HEK293 (cell line): ENCODE measurements around the gene EIPR1.

Experiments
- CTCF ChIA-PET: fragments of 350-600 bp; formaldehyde crosslinking; extraction: SDS; loops from one replicate; lab custom pipeline; 2021; ENCODE audit warnings: antibody characterized with exemption; lab: Yijun Ruan, JAX
- POLR2A ChIA-PET: fragments of 300-600 bp; formaldehyde crosslinking; extraction: SDS; loops from one replicate; lab custom pipeline; 2020; ENCODE audit warnings: antibody characterized with exemption, inconsistent platforms; lab: Yijun Ruan, JAX
- H3K27ac ChIP-seq: fragments of 200-500 bp; sonication (Bioruptor generic); 2 replicates; pipeline ENCODE4 v1.5.1; 2014; ENCODE audit warnings: low read depth, low read length, control low read depth, inconsistent platforms; ENCODE audit errors: extremely low read depth
- H3K36me3 ChIP-seq, 2 experiments: fragments of 200-500 bp in 1 of 2; sonication (Bioruptor generic) in 1 of 2; 1 replicate in 1 of 2; 2 replicates in 1 of 2; pipeline ENCODE4 v1.5.1; 2014 to 2017; ENCODE audit warnings: inconsistent platforms in 2 of 2, low read length in 2 of 2; ENCODE audit not compliant: control insufficient read depth in 2 of 2, insufficient read depth in 1 of 2
- H3K4me1 ChIP-seq: fragments of 200-500 bp; sonication (Bioruptor generic); 2 replicates; pipeline ENCODE4 v1.5.1; 2014; ENCODE audit warnings: mild to moderate bottlenecking, low read length, inconsistent platforms; ENCODE audit not compliant: control insufficient read depth, insufficient read depth
- H3K4me3 ChIP-seq: 2 replicates; pipeline ENCODE4 v1.5.1; 2011; ENCODE audit warnings: low read depth, mild to moderate bottlenecking, control low read depth, low read length, moderate library complexity
- H3K9me3 ChIP-seq: fragments of 200-500 bp; sonication (Bioruptor generic); 2 replicates; pipeline ENCODE4 v1.5.1; 2014; ENCODE audit warnings: low read depth, low read length, inconsistent platforms; ENCODE audit not compliant: control insufficient read depth, insufficient read depth
- BCL6B ChIP-seq: fragments of 450-650 bp; formaldehyde crosslinking; IDR thresholded peaks from 2 replicates; pipeline ENCODE4 v1.5.1; 2017; ENCODE audit warnings: missing biosample characterization, missing genetic modification characterization
- KLF16 ChIP-seq: fragments of 450-650 bp; formaldehyde crosslinking; IDR thresholded peaks from 2 replicates; pipeline ENCODE4 v1.5.1; 2017; ENCODE audit warnings: missing biosample characterization, missing genetic modification characterization
- OVOL3 ChIP-seq: fragments of 450-650 bp; formaldehyde crosslinking; IDR thresholded peaks from 2 replicates; pipeline ENCODE4 v1.5.1; 2016; ENCODE audit warnings: missing biosample characterization, missing genetic modification characterization
- PATZ1 ChIP-seq: fragments of 450-650 bp; formaldehyde crosslinking; IDR thresholded peaks from 2 replicates; pipeline ENCODE4 v1.5.1; 2016; ENCODE audit warnings: missing biosample characterization, missing genetic modification characterization
- PRDM1 ChIP-seq: fragments of 450-650 bp; formaldehyde crosslinking; IDR thresholded peaks from 2 replicates; pipeline ENCODE4; 2016; ENCODE audit warnings: missing biosample characterization, missing genetic modification characterization
- ZEB2 ChIP-seq: fragments of 450-650 bp; formaldehyde crosslinking; IDR thresholded peaks from 2 replicates; pipeline ENCODE4 v1.5.1; 2016; ENCODE audit warnings: missing biosample characterization, missing genetic modification characterization
- ZFP69B ChIP-seq: fragments of 450-650 bp; formaldehyde crosslinking; IDR thresholded peaks from 2 replicates; pipeline ENCODE4 v1.5.1; 2016; ENCODE audit warnings: missing biosample characterization, missing genetic modification characterization
- ZNF280C ChIP-seq: fragments of 450-650 bp; formaldehyde crosslinking; IDR thresholded peaks from 2 replicates; pipeline ENCODE4 v1.5.1; 2016; ENCODE audit warnings: missing biosample characterization, missing genetic modification characterization
- ZNF473 ChIP-seq: fragments of 450-650 bp; formaldehyde crosslinking; IDR thresholded peaks from 2 replicates; pipeline ENCODE4 v1.5.1; 2017; ENCODE audit warnings: missing biosample characterization, missing genetic modification characterization
- ZNF521 ChIP-seq: fragments of 450-650 bp; formaldehyde crosslinking; IDR thresholded peaks from 2 replicates; pipeline ENCODE4 v1.5.1; 2017; ENCODE audit warnings: missing biosample characterization, mild to moderate bottlenecking, missing genetic modification characterization
- ZNF561 ChIP-seq: fragments of 450-650 bp; IDR thresholded peaks from 2 replicates; pipeline ENCODE4 v1.5.1; 2018; ENCODE audit warnings: missing biosample characterization, missing genetic modification characterization, borderline replicate concordance
- ZNF596 ChIP-seq: fragments of 450-650 bp; IDR thresholded peaks from 2 replicates; pipeline ENCODE4 v1.5.0; 2018; ENCODE audit warnings: missing biosample characterization, mild to moderate bottlenecking, missing genetic modification characterization, moderate library complexity
- ZNF624 ChIP-seq: fragments of 450-650 bp; formaldehyde crosslinking; IDR thresholded peaks from 2 replicates; pipeline ENCODE4 v1.5.1; 2017; ENCODE audit warnings: missing biosample characterization, missing genetic modification characterization
- ZNF645 ChIP-seq: fragments of 450-650 bp; formaldehyde crosslinking; IDR thresholded peaks from 2 replicates; pipeline ENCODE4; 2016; ENCODE audit warnings: missing biosample characterization, missing genetic modification characterization
- ZNF654 ChIP-seq: fragments of 450-650 bp; formaldehyde crosslinking; IDR thresholded peaks from 2 replicates; pipeline ENCODE4 v1.5.1; 2016; ENCODE audit warnings: low read depth, missing biosample characterization, missing genetic modification characterization
- ZNF658 ChIP-seq: fragments of 450-650 bp; formaldehyde crosslinking; IDR thresholded peaks from 2 replicates; pipeline ENCODE4; 2016; ENCODE audit warnings: missing biosample characterization, missing genetic modification characterization
- ZNF660 ChIP-seq: fragments of 450-650 bp; IDR thresholded peaks from 2 replicates; pipeline ENCODE4 v1.5.1; 2018; ENCODE audit warnings: missing biosample characterization, mild to moderate bottlenecking, missing genetic modification characterization
- ZNF747 ChIP-seq: fragments of 450-650 bp; formaldehyde crosslinking; IDR thresholded peaks from 2 replicates; pipeline ENCODE4 v1.5.1; 2016; ENCODE audit warnings: missing biosample characterization, missing genetic modification characterization
- ZNF837 ChIP-seq: fragments of 450-650 bp; formaldehyde crosslinking; IDR thresholded peaks from 2 replicates; pipeline ENCODE4 v1.5.1; 2016; ENCODE audit warnings: missing biosample characterization, missing genetic modification characterization
- ZNF843 ChIP-seq: fragments of 450-650 bp; formaldehyde crosslinking; IDR thresholded peaks from 2 replicates; pipeline ENCODE4 v1.5.1; 2016; ENCODE audit warnings: missing biosample characterization, missing genetic modification characterization
- ZXDB ChIP-seq: fragments of 450-650 bp; formaldehyde crosslinking; IDR thresholded peaks from 2 replicates; pipeline ENCODE4 v1.5.1; 2016; ENCODE audit warnings: missing biosample characterization, missing genetic modification characterization

The EIPR1 gene

GRCh38 chr2:3293221-3293620, 84.4 kb downstream of the EIPR1 start:
- H3K36me3 ChIP-seq: no peaks in the 10 kb centered on the region; a peak in 1 of 3 replicates
- no peaks in the 10 kb centered on the region for H3K4me1 ChIP-seq
- no peak overlapping the region for H3K4me3 ChIP-seq
- no peaks in the 10 kb centered on the region for H3K9me3 ChIP-seq
- TF ChIP-seq ZNF280C (tag by site-specific recombination): no peak
- no peak for TF ChIP-seq ZNF843 (tag by site-specific recombination)
- TF ChIP-seq ZFP69B: no peak
- no peak for TF ChIP-seq ZNF473
- TF ChIP-seq ZNF660 (tag by site-specific recombination): no peak
- no peak for TF ChIP-seq KLF16 (tag by site-specific recombination)
- TF ChIP-seq PRDM1 (tag by site-specific recombination): no peak
- no peak for TF ChIP-seq ZNF521
- no peak for TF ChIP-seq BCL6B (tag by site-specific recombination)
- no peak for TF ChIP-seq OVOL3 (tag by site-specific recombination)
- TF ChIP-seq ZXDB (tag by site-specific recombination): no peak
- H3K27ac ChIP-seq: no peak overlapping the region
- ChIA-PET CTCF (interaction anchor here (0.6 to 0.8 kb wide), 2 partner anchors 84 to 95 kb away, joined by 3 read pairs; no protein-coding TSS in a partner anchor), POLR2A (no interaction called here)

GRCh38 chr2:3292416-3292815, 85.2 kb downstream of the EIPR1 start:
- CTCF ChIA-PET: no interaction called here
- Histone ChIP-seq H3K27ac (no peak overlapping the region), H3K4me3 (no peak overlapping the region), H3K36me3 (no peaks in the 10 kb centered on the region; a peak in 1 of 3 replicates), H3K9me3 (no peaks in the 10 kb centered on the region), H3K4me1 (no peaks in the 10 kb centered on the region)
- POLR2A ChIA-PET: no interaction called here
- TF ChIP-seq ZNF658 (tag by site-specific recombination) (no peak), ZNF624 (tag by site-specific recombination) (no peak), ZNF596 (tag by site-specific recombination) (no peak), ZNF561 (no peak), ZEB2 (tag by site-specific recombination) (no peak), ZNF654 (tag by site-specific recombination) (no peak), ZNF645 (tag by site-specific recombination) (no peak), ZNF747 (tag by site-specific recombination) (no peak), ZNF837 (no peak), PATZ1 (no peak)
- TF ChIP-seq, all 188 proteins: peak for 0
